Esophagus muscularis mucosa (tissue), 4 donors: ENCODE data around the gene CALCOCO1.

ENCODE experiments used
- EP300 ChIP-seq: sonication (generic); formaldehyde crosslinking; IDR thresholded peaks from one replicate; pipeline ENCODE4 v1.6.1; 2017; ENCODE audit warnings: antibody characterized with exemption
- POLR2A ChIP-seq: fragments of 450-650 bp; IDR thresholded peaks from one replicate; pipeline ENCODE4 v1.6.1; 2017; ENCODE audit warnings: antibody characterized with exemption, moderate library complexity, mild to moderate bottlenecking, low read depth
- POLR2AphosphoS5 ChIP-seq, 2 donors: sonication (generic); formaldehyde crosslinking; IDR thresholded peaks; one replicate each; pipeline ENCODE4 v1.6.1; 2017; ENCODE audit warnings: antibody characterized with exemption in 2 of 2
- TF ChIP-seq, protein P1 (sequence below), 3 experiments: fragments of 200-600 bp in 2 of 3; fragments of 450-650 bp in 1 of 3; sonication (generic) in 2 of 3; IDR thresholded peaks; one replicate each; pipeline ENCODE4 v1.5.1; 2017 to 2019; ENCODE audit warnings: antibody characterized with exemption in 3 of 3, mild to moderate bottlenecking in 2 of 3, moderate library complexity in 1 of 3

DNA sequence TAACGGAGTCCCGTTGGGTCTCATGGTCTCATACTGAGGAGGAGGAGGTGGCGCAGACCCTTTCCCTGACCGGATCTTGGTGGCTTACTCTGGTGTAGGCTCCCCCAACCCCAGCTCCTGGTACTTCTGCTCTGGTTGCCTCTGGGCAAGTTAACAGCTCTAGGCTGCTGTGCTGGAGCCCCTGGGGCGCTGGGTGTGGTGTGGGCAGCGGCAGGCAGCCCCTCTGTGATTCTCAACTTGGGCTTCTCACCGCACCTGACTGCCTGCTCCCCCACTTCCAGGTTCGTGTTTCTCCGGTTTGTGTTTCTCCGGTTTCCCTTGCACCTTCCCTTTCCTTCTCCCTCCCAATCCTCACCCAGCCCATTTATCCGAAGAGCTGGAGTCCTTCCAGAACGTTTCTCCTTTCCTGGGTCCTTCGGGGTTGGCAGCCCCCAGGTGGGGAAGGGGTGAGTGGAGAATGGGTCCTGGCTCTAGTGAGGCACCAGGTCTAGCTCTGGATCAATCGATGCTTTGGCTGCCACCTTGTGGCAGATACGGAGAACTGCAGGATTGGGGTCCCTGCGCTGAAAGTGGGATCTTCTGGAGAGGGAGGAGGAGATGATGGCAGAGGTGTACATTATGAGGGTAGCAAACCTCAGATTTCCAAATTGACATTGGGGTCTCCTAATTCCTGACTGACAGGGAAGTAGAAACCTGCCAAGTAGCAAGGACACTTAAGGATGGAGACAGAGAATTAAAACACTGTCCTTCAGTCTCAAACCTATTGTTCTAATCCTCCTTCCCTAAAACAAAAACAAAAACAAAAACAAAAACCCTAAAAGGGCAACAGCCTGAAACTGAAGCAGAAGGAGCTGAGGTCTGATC is 16.2 kb upstream of the CALCOCO1 start:
- no peak for TF ChIP-seq EP300
- TF ChIP-seq POLR2A = no peak
- TF ChIP-seq POLR2AphosphoS5 (IDR thresholded peaks at IDR 0.05) = peak in 1 of 2 donors; percentile 19
- TF ChIP-seq, protein P1, sequence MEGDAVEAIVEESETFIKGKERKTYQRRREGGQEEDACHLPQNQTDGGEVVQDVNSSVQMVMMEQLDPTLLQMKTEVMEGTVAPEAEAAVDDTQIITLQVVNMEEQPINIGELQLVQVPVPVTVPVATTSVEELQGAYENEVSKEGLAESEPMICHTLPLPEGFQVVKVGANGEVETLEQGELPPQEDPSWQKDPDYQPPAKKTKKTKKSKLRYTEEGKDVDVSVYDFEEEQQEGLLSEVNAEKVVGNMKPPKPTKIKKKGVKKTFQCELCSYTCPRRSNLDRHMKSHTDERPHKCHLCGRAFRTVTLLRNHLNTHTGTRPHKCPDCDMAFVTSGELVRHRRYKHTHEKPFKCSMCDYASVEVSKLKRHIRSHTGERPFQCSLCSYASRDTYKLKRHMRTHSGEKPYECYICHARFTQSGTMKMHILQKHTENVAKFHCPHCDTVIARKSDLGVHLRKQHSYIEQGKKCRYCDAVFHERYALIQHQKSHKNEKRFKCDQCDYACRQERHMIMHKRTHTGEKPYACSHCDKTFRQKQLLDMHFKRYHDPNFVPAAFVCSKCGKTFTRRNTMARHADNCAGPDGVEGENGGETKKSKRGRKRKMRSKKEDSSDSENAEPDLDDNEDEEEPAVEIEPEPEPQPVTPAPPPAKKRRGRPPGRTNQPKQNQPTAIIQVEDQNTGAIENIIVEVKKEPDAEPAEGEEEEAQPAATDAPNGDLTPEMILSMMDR (IDR thresholded peaks at IDR 0.05) = peak in 2 of 3 experiments; percentile 93 to 96
